ENCODE results near the gene ZNF608.
A peak's percentile ranks its signal among the peaks of the same experiment; 100 is the strongest.

ZNF608 gene

GRCh38 chr5:124724357-124725039 lies 21.9 kb downstream of the ZNF608 start:
- TF ChIP-seq CTCF (IDR thresholded peaks at IDR 0.05; ENCODE audit: insufficient read depth, missing control alignments) = no peak
- FAIRE-seq = peak; percentile 44
- DNase-seq (ENCODE audit: insufficient read length, low spot score) = no peak

- FAIRE-seq = no peak
- DNase-seq (ENCODE audit: insufficient read length, low spot score) = no peak
- TF ChIP-seq CTCF (IDR thresholded peaks at IDR 0.05; ENCODE audit: insufficient read depth, missing control alignments) = no peak
Measured at GRCh38 chr5:124721229-124721735, 25.2 kb downstream of the ZNF608 start.

GRCh38 chr5:124720593-124720992 lies 25.8 kb downstream of the ZNF608 start:
- no peak for FAIRE-seq
- no peak for TF ChIP-seq CTCF (IDR thresholded peaks at IDR 0.05; ENCODE audit: insufficient read depth, missing control alignments)
- no peak for DNase-seq (ENCODE audit: insufficient read length, low spot score)

GRCh38 chr5:124719113-124719967 lies 27.1 kb downstream of the ZNF608 start:
- DNase-seq (ENCODE audit: insufficient read length, low spot score) (no peak), FAIRE-seq (peak; percentile 25)
- no peak for TF ChIP-seq CTCF (IDR thresholded peaks at IDR 0.05; ENCODE audit: insufficient read depth, missing control alignments)

- FAIRE-seq (peak; percentile 83), DNase-seq (ENCODE audit: insufficient read length, low spot score) (no peak)
- TF ChIP-seq CTCF (IDR thresholded peaks at IDR 0.05; ENCODE audit: insufficient read depth, missing control alignments) = no peak
Measured at GRCh38 chr5:124718380-124718789, 28.1 kb downstream of the ZNF608 start.

GRCh38 chr5:124716169-124716568 lies 30.3 kb downstream of the ZNF608 start:
- TF ChIP-seq CTCF (IDR thresholded peaks at IDR 0.05; ENCODE audit: insufficient read depth, missing control alignments) = no peak
- no peak for FAIRE-seq
- DNase-seq (ENCODE audit: insufficient read length, low spot score) = no peak

Data from D721Med (cell line).